B cell (primary cell): ENCODE results near the gene PTPN5.

Experiments
- EZH2 ChIP-seq: IDR thresholded peaks from 2 replicates; pipeline ENCODE4 v1.6.1; 2012; ENCODE audit warnings: borderline replicate concordance, low read depth, mild to moderate bottlenecking, moderate library complexity, low read length; ENCODE audit not compliant: insufficient read depth, poor library complexity, severe bottlenecking
- TF ChIP-seq, protein P1 (sequence below): fragments of 200-600 bp; IDR thresholded peaks from one replicate; pipeline ENCODE4 v1.8.0; 2022; ENCODE audit warnings: antibody characterized with exemption, mild to moderate bottlenecking

DNA sequence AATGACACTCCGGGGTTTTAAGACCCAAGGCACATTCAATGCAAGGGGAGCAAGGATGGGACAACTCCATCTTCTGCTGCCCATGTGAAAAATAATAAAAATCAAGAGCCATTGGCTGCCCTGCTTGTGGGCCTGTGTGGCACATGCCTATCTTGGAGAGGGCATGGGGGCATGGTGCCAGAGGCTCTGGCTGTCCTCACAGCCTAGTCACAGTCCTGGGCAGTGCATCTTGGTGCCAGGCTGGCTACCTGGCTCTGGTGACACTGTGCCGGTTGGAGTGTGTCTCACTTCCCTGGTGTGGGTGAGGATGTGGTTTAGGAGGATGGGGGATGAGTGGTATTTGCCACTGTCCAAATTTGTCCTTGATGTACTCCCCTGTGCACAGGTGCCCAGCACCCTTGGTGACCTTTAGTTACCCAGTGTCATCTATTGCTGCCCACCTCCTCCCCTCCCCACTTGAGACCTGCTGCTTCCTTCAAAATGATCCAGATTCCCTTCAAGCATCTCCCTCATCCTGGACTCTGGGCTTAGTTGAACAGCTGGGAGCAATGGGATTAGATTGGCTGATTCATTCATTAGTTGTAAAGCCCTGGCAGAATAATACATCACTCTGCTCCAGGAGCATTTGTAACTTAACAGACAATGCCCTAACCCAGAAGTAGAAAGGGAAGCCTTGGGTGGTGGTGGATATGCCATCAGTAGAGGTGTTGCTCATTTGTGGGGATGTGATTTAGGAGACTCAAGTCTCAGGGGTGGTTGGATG lies 88.4 kb downstream of the PTPN5 start:
- TF ChIP-seq, protein P1, sequence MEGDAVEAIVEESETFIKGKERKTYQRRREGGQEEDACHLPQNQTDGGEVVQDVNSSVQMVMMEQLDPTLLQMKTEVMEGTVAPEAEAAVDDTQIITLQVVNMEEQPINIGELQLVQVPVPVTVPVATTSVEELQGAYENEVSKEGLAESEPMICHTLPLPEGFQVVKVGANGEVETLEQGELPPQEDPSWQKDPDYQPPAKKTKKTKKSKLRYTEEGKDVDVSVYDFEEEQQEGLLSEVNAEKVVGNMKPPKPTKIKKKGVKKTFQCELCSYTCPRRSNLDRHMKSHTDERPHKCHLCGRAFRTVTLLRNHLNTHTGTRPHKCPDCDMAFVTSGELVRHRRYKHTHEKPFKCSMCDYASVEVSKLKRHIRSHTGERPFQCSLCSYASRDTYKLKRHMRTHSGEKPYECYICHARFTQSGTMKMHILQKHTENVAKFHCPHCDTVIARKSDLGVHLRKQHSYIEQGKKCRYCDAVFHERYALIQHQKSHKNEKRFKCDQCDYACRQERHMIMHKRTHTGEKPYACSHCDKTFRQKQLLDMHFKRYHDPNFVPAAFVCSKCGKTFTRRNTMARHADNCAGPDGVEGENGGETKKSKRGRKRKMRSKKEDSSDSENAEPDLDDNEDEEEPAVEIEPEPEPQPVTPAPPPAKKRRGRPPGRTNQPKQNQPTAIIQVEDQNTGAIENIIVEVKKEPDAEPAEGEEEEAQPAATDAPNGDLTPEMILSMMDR = no peak
- no peak for TF ChIP-seq EZH2
